GM18951 (cell line): Measurements from ENCODE around the gene TMEM273.

Experiments
- POLR2A ChIP-seq: IDR thresholded peaks from 4 replicates; pipeline ENCODE4 v1.6.1; 2011; ENCODE audit warnings: mild to moderate bottlenecking; ENCODE audit not compliant: insufficient read length, insufficient read depth; ENCODE audit errors: extremely low read depth
- in situ Hi-C: fragments of 300-500 bp; cut with MboI; formaldehyde crosslinking; loops from one replicate; pipeline ENCODE4 v1.12.0; 2022; ENCODE audit warnings: low sequenced_read_pairs, mixed read lengths, inconsistent platforms; ENCODE audit not compliant: unreplicated experiment

TMEM273 gene

DNA sequence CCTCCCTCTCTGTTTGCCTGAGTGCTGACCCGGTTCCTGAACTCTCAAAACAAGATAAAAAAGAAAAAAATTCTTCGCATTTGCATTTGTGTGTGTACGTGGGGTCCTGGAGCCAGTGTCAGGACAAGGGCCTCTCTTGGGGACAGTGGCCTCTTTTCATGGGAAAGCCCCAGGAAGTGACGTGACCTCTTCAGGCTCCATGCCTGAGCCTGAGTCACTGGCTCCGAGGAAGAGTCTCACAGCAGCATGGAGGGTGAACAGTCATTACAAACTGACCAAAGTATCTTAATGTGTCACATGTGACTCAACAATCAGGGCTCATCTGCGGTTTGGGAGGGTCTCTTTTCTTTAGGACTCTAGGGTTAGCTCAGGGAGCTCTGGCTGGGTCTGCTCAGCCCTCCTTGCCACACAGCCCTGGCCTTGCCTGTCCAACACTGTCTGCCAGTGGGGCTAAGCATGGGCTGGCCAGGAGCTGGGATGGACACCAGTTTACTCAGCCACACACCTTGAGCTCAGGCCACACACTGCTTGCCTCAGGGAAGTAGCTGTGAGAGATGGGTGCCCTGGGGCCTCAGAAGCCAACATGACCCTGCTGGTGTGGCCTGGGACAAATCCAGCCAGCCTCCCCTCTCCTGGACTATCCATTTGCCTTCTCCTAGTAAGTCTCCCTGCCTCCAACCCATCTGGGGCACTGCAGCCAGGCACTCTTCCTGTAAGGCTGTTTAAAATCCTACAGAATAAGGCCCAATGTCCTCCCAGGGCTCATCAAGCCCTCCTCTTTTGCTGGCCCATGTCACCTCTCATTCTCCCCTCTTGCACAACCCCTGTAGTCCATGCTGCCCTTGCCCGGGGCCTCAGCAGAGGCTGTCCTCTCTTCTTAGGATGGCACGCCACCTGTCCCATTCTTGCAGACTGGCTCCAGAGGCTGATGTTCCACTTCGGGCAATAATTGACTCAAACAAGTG lies 10.5 kb downstream of the TMEM273 start:
- TF ChIP-seq POLR2A, result no peak

DNA sequence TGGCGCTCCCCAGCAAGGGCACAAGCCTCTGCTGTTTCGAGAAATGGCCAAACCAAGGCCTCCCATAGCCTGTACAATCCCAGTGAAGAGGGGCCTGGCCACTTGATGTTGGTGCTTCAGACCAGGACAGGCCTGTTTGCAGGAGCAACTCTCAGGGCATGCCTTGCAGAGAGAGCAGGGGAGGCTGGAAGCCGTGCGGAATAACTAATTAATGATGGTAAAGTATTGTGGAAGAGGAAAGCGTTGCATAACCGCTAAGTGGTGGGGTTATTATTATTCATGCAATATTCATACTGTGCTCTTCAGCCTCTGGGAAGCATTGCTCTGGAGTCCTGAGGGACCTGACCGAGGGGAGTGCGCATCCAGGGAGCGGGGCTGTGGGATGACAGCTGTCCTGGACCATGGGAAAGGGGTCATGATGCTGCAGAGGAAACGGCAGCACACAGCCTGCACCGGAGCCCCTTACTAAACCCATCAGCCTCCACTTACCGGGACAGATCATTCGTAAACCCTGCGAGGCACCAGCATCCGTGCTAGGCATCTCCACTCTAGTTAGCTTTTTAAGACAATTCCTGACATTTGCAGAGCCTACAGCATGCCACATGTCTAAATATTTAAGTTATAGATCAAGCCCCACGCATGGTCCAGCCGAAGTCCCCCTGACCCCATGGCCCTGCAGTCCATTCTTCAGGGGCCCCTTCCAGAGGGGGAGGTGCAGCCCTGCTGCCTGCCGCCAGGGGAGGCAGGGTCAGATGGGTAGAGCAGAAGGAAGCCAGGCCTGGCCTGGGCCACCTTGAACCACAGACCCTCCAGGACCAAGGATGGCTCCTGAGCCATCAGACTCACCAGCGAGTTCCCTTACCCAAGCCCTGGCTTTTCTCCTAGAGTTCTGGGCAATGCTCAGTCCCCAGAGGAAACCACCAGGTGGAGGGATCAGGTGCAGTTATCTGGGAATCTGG lies 11.6 kb downstream of the TMEM273 start:
- TF ChIP-seq POLR2A, result no peak
- in situ Hi-C loops, result no loop called here

More for the DNA sequence above, 10.5 kb downstream of the TMEM273 start:
- in situ Hi-C loops, result no loop called here

GRCh38 chr10:49175587-49176309 lies 12.4 kb downstream of the TMEM273 start:
- no peak for TF ChIP-seq POLR2A
- in situ Hi-C loops, result no loop called here

DNA sequence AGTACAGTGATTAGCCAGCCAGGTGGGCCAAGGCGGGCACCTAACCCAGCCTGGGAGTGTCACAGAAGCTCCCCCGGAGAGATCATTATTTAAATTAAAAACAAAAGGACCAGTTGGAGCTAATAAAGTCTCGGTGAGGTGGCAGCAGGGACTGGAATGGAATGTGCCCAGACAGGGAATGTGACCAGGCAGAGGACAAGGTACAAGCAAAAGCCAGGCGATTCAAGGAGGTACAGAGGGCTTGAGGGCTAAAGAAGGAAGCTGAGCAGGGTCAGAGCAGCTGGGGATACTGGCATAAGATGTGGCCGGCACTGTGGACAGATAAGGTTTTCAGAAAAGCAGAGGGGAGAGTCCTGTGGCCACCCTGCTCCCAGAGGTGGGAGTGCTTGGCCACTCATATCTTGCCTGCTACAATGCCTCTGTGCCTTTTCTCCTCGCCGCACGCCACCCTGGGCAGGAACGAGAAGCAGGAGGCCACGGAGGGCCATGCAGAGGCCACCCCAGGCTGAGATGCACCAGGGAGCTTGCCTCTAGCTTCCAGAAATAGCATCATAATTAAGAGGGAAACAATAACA lies 13.2 kb downstream of the TMEM273 start:
- in situ Hi-C loops, result no loop called here
- no peak for TF ChIP-seq POLR2A

- in situ Hi-C loops, result no loop called here
- TF ChIP-seq POLR2A, result no peak
Measured at GRCh38 chr10:49174261-49174925, 13.8 kb downstream of the TMEM273 start.

DNA sequence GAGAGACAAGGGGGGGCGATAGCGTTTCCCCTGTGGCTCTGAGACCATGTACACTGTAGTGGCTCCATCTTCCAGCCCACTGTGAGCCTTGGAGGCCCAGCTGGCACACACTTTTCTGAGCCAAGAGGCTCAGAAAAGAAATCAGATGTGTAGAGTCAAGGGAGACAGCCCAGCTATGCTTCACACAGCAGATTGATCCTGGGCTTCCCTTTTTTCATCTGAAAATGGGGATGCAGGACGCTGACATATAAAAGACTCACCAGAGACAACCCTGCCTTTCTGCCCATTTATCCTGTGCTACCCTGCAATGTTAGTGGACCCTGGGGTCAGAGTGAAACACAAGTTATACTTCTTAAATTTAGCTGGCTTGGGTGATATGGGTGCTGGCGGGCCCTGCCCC lies 14.3 kb downstream of the TMEM273 start:
- in situ Hi-C loops, result no loop called here
- TF ChIP-seq POLR2A, result no peak

- TF ChIP-seq POLR2A, result no peak
- in situ Hi-C loops, result no loop called here
Measured at GRCh38 chr10:49173201-49173772, 14.9 kb downstream of the TMEM273 start.

GRCh38 chr10:49172777-49173132 lies 15.4 kb downstream of the TMEM273 start:
- in situ Hi-C loops, result no loop called here
- TF ChIP-seq POLR2A, result no peak

DNA sequence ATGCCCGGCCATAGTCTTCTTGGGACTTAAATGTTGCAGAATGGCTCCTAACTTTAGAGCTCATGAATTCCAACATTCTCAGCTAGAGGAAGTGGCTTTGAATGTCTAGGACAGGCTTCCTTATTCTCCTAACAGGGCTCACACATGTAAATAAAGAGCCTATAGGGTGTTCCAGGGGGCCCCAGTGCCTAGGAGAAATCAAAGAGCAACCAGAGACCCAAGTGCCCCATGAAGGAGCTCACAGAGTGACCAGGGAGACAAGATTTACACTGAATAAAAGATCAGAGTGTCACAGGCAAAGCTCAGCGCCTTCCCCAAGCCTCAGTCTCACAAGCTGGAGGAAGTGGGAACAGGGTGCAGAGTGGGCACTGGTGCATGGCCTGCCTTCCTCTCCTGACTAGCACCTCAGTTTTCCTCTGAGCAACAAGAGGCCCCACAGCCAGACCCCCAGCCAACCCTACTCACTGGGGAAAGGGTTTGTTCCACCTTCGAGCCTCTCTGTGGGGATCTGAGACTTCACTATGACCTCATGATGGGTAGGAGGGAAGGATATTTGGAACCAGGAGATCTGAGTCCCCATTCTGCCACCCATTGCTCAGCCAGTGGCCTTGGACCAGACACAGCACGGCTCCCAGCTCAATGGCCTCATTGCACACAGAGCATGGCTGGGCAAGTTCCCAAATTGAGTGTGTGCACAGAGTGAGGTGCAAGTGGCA lies 16.0 kb downstream of the TMEM273 start:
- no peak for TF ChIP-seq POLR2A
- in situ Hi-C loops, result no loop called here

DNA sequence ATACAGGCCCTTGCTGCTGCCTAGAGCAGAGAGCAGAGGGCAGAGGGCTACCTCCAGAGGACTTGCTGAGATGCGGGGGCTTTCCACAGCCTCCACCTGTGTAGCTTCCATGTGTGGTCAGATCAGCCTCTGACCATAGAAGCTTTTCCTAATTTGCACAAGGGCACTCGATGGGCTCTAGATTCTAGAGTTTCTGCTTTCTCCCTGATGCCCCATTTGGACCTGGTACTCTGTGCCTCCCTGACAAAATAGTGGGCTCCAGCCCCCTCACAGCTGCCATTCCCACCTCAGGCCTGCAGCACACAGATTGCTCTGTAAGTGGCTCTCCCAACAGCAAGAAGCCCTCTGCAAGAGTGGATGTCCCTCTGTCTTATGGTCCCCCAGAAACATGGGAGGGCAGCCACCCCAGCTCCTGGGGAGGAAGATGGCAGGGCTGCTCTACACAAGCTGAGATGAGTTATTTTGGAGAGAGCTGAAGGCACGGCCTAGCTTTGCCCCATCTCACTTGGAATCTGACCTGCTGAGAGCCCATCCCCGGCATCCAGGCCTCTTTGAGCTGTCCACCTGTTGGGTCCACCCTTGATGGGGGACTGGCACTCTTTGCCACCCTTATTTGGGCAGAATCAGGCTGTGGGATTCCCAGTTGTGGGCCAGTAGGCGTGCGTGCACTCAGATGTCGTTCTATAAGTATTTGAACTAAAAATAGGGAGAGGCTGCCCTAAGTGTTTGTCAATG lies 16.7 kb downstream of the TMEM273 start:
- no peak for TF ChIP-seq POLR2A
- in situ Hi-C loops, result no loop called here
